Activated naive CD8-positive, alpha-beta T cell treated with anti-CD3 and anti-CD28 coated beads, Interleukin-2, amount 10 ng/mL, durations not matched to agents 7 days and 5 days (primary cell): ENCODE results near the gene CD300C. TPM values are rescaled to one million over a fixed set of nuclear protein-coding genes. Genes with fewer than 3 reads are reported as not detected.
"Not testable (repeated sequence)": the region's sequence is repeated elsewhere in the genome, so short reads cannot be mapped to it uniquely, and the experiment has no call there.

ENCODE experiments used
- ATAC-seq: fragments of 150-1000 bp; cut with Tn5 transposase; one replicate; pipeline ENCODE4 v1.10.0; 2021; ENCODE audit warnings: low read depth, moderate library complexity
- POLR2A ChIA-PET: fragments of 350-600 bp; sonication (Branson Sonifier 250); formaldehyde crosslinking; loops from one replicate; lab custom pipeline; 2021; ENCODE audit warnings: antibody characterized with exemption; lab: Charles Lee
- DNase-seq: peaks from one replicate; pipeline ENCODE4 v3.0.0; 2021
- H3K27ac Mint-ChIP-seq: one replicate; pipeline ENCODE4 v1.8.0; 2022; ENCODE audit warnings: mild to moderate bottlenecking, mixed read lengths
- H3K27me3 Mint-ChIP-seq: one replicate; pipeline ENCODE4 v1.8.0; 2022; ENCODE audit warnings: mild to moderate bottlenecking, moderate library complexity, mixed read lengths
- H3K36me3 Mint-ChIP-seq: one replicate; pipeline ENCODE4 v1.8.0; 2021; ENCODE audit warnings: mild to moderate bottlenecking, mixed read lengths
- H3K4me1 Mint-ChIP-seq: one replicate; pipeline ENCODE4 v1.8.0; 2021; ENCODE audit warnings: mixed read lengths
- H3K4me3 Mint-ChIP-seq: one replicate; pipeline ENCODE4 v1.8.0; 2022; ENCODE audit warnings: mild to moderate bottlenecking, moderate library complexity, mixed read lengths
- H3K9me3 Mint-ChIP-seq: one replicate; pipeline ENCODE4 v1.8.0; 2021; ENCODE audit warnings: mixed read lengths
- total RNA-seq, 2 experiments: library from RNA; stranded (reverse); gene quantifications; one replicate each; pipeline ENCODE4 v1.2.3, GENCODE V29; 2021

The CD300C gene
- total RNA-seq, 2 experiments from 2014 or later = 0.45 to 0.61 TPM

GRCh38 chr17:74523308-74523707 lies 22.6 kb downstream of the CD300C start:
- Mint-ChIP-seq H3K36me3 (peaks cover 6% of the 10 kb centered on the region), H3K9me3 (peaks cover 16% of the 10 kb centered on the region), H3K27me3 (peaks cover 16% of the 10 kb centered on the region), H3K27ac (no peak overlapping the region), H3K4me3 (no peak overlapping the region), H3K4me1 (peaks cover 11% of the 10 kb centered on the region)
- ATAC-seq = no peak
- POLR2A ChIA-PET = no interaction called here
- no peak for DNase-seq

GRCh38 chr17:74522381-74523105 lies 23.4 kb downstream of the CD300C start:
- no peak for ATAC-seq
- Mint-ChIP-seq H3K4me1 (peaks cover 11% of the 10 kb centered on the region), H3K9me3 (peaks cover 21% of the 10 kb centered on the region), H3K36me3 (peaks cover 6% of the 10 kb centered on the region), H3K4me3 (no peak overlapping the region), H3K27me3 (peaks cover 19% of the 10 kb centered on the region), H3K27ac (no peak overlapping the region)
- no peak for DNase-seq
- POLR2A ChIA-PET = no interaction called here

- DNase-seq (no peak), ATAC-seq (no peak)
- H3K27ac Mint-ChIP-seq = no peak overlapping the region
These were observed 24.2 kb downstream of the CD300C start for GRCh38 chr17:74521701-74522201.

GRCh38 chr17:74520790-74521480 lies 25.0 kb downstream of the CD300C start:
- no peak overlapping the region for H3K27ac Mint-ChIP-seq
- POLR2A ChIA-PET = interaction anchor here (0.6 kb wide), 1 partner anchor 20 kb away, joined by 3 read pairs; no protein-coding TSS in a partner anchor
- peaks cover 18% of the 10 kb centered on the region for H3K27me3 Mint-ChIP-seq
- H3K36me3 Mint-ChIP-seq = peaks cover 6% of the 10 kb centered on the region
- DNase-seq (no peak), ATAC-seq (no peak)
- peaks cover 11% of the 10 kb centered on the region for H3K4me1 Mint-ChIP-seq
- no peak overlapping the region for H3K4me3 Mint-ChIP-seq
- H3K9me3 Mint-ChIP-seq = peaks cover 21% of the 10 kb centered on the region

More at GRCh38 chr17:74521701-74522201, 24.2 kb downstream of the CD300C start:
- Mint-ChIP-seq H3K4me3 (no peak overlapping the region), H3K9me3 (peaks cover 21% of the 10 kb centered on the region), H3K4me1 (peaks cover 11% of the 10 kb centered on the region), H3K36me3 (peaks cover 6% of the 10 kb centered on the region), H3K27me3 (peaks cover 18% of the 10 kb centered on the region)
- POLR2A ChIA-PET = no interaction called here

- Mint-ChIP-seq H3K4me3 (no peak overlapping the region), H3K27ac (no peak overlapping the region), H3K9me3 (peaks cover 23% of the 10 kb centered on the region), H3K36me3 (peaks cover 6% of the 10 kb centered on the region), H3K4me1 (peaks cover 13% of the 10 kb centered on the region), H3K27me3 (peaks cover 18% of the 10 kb centered on the region)
- POLR2A ChIA-PET = no interaction called here
- ATAC-seq (no peak), DNase-seq (no peak)
These were observed 25.9 kb downstream of the CD300C start for GRCh38 chr17:74520016-74520434.

- Mint-ChIP-seq H3K27me3 (peaks cover 25% of the 10 kb centered on the region), H3K36me3 (peaks cover 17% of the 10 kb centered on the region), H3K9me3 (peaks cover 36% of the 10 kb centered on the region), H3K4me1 (peaks cover 24% of the 10 kb centered on the region)
- DNase-seq, H3K27ac Mint-ChIP-seq, POLR2A ChIA-PET, ATAC-seq, H3K4me3 Mint-ChIP-seq: not testable (repeated sequence)
These were observed 27.4 kb downstream of the CD300C start for GRCh38 chr17:74518413-74518981.

- Mint-ChIP-seq H3K4me3 (no peak overlapping the region), H3K9me3 (peaks cover 32% of the 10 kb centered on the region), H3K27ac (no peak overlapping the region), H3K36me3 (peaks cover 14% of the 10 kb centered on the region), H3K27me3 (peaks cover 26% of the 10 kb centered on the region), H3K4me1 (peaks cover 22% of the 10 kb centered on the region)
- POLR2A ChIA-PET = no interaction called here
- ATAC-seq (no peak), DNase-seq (no peak)
These were observed 29.2 kb downstream of the CD300C start for GRCh38 chr17:74516561-74517328.

GRCh38 chr17:74515941-74516340 lies 30.0 kb downstream of the CD300C start:
- Mint-ChIP-seq H3K9me3 (peaks cover 30% of the 10 kb centered on the region), H3K27me3 (peaks cover 30% of the 10 kb centered on the region), H3K4me1 (peaks cover 18% of the 10 kb centered on the region), H3K4me3 (no peak overlapping the region), H3K36me3 (peaks cover 15% of the 10 kb centered on the region), H3K27ac (no peak overlapping the region)
- ATAC-seq (no peak), DNase-seq (no peak)
- POLR2A ChIA-PET = no interaction called here

GRCh38 chr17:74514632-74515334 lies 31.1 kb downstream of the CD300C start:
- ATAC-seq = no peak
- DNase-seq = peak; percentile 59
- Mint-ChIP-seq H3K36me3 (peaks cover 13% of the 10 kb centered on the region), H3K27me3 (peaks cover 34% of the 10 kb centered on the region), H3K4me1 (peaks cover 13% of the 10 kb centered on the region), H3K4me3 (peak overlapping the region; percentile 63), H3K9me3 (peaks cover 28% of the 10 kb centered on the region), H3K27ac (peak overlapping the region; percentile 89)
- POLR2A ChIA-PET = no interaction called here

GRCh38 chr17:74513987-74514631 lies 31.8 kb downstream of the CD300C start:
- Mint-ChIP-seq H3K27me3 (peaks cover 37% of the 10 kb centered on the region), H3K36me3 (peaks cover 13% of the 10 kb centered on the region), H3K4me1 (peaks cover 13% of the 10 kb centered on the region), H3K4me3 (peak overlapping the region; percentile 63), H3K9me3 (peaks cover 25% of the 10 kb centered on the region), H3K27ac (peak overlapping the region; percentile 89)
- peak; percentile 34 for ATAC-seq
- peak; percentile 60 for DNase-seq
- POLR2A ChIA-PET = no interaction called here

GRCh38 chr17:74512624-74513091 lies 33.3 kb downstream of the CD300C start:
- POLR2A ChIA-PET = no interaction called here
- H3K27ac Mint-ChIP-seq = no peak overlapping the region
- peaks cover 13% of the 10 kb centered on the region for H3K4me1 Mint-ChIP-seq
- H3K4me3 Mint-ChIP-seq = no peak overlapping the region
- no peak for DNase-seq
- peaks cover 13% of the 10 kb centered on the region for H3K36me3 Mint-ChIP-seq
- H3K27me3 Mint-ChIP-seq = peaks cover 38% of the 10 kb centered on the region
- H3K9me3 Mint-ChIP-seq = peaks cover 15% of the 10 kb centered on the region
- ATAC-seq = no peak

GRCh38 chr17:74512036-74512435 lies 33.9 kb downstream of the CD300C start:
- H3K4me3 Mint-ChIP-seq = no peak overlapping the region
- peaks cover 15% of the 10 kb centered on the region for H3K9me3 Mint-ChIP-seq
- ATAC-seq (no peak), DNase-seq (no peak)
- POLR2A ChIA-PET = no interaction called here
- peaks cover 42% of the 10 kb centered on the region for H3K27me3 Mint-ChIP-seq
- peaks cover 13% of the 10 kb centered on the region for H3K4me1 Mint-ChIP-seq
- no peak overlapping the region for H3K27ac Mint-ChIP-seq
- peaks cover 13% of the 10 kb centered on the region for H3K36me3 Mint-ChIP-seq
